GM19468 (cell line): Measurements from ENCODE around the gene MACC1.
"Not testable (repeated sequence)": the region's sequence is repeated elsewhere in the genome, so short reads cannot be mapped to it uniquely, and the experiment has no call there.

Experiments
- ATAC-seq: cut with Tn5 transposase; IDR thresholded peaks from one replicate; pipeline ENCODE4 v1.9.1; 2021; ENCODE audit warnings: mild to moderate bottlenecking, moderate library complexity, moderate number of reproducible peaks; ENCODE audit not compliant: unreplicated experiment; ENCODE audit errors: extremely low read depth

MACC1 gene

DNA sequence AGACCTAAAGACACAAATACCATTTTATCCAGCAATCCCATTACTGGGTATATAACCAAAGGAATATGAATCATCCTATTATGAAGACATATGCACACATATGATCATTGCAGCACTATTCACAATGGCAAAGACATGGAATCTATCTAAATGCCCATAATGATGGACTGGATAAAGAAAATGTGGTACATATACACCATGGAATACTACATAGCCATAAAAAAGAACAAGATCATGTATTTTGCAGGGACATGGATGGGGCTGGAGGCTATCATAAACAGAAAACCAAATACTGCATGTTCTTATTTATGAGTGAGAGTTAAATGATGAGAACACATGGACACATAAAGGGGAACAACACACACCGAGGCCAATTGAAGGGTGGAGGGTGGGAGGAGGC, 3.8 kb downstream of the MACC1 start:
- no peak for ATAC-seq

DNA sequence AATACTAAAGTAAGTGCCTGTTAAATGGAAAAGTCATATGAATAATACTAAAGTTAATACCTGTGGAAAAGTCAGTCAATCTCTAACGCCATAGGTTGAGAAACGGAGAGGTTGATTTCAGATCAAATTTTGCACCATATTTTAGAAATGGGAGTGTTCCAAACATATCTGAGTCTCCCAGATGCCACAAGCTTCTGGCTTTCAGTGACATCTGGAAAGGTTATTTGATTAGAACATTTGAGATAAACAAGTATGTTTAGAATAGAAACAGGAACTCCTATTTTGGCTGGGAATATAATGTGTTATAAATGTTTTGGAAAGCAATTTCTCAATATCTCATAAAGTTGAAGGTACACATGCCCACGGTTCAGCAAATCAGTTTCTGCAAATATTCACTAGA, 5.8 kb downstream of the MACC1 start:
- ATAC-seq, result no peak

DNA sequence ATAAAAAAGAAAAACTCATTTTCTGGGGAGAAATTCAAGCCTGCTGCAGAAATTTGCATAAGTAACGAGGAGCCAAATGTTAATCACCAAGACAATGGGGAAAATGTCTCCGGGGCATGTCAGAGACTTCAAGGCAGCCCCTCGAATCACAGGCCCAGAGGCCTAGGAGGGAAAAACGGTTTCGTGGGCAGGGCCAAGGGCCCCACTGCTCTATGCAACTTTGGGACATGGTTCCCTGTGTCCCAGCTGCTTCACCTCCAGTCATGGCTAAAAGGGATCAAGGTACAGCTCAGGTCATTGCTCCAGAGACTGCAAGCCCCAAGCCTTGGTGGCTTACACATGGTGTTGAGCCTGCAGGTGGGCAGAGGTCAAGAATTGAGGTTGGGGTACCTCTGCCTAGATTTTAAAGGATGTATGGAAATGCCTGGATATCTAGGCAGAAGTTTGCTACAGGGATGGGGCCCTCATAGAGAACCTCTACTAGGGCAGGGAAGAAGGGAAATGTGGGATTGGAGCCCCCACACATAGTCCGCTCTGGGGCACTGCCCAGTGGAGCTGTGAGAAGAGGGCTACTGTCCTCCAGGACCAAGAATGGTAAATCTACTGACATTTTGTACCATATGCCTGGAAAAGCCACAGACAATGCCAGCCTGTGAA, 8.4 kb downstream of the MACC1 start:
- ATAC-seq, result no peak

DNA sequence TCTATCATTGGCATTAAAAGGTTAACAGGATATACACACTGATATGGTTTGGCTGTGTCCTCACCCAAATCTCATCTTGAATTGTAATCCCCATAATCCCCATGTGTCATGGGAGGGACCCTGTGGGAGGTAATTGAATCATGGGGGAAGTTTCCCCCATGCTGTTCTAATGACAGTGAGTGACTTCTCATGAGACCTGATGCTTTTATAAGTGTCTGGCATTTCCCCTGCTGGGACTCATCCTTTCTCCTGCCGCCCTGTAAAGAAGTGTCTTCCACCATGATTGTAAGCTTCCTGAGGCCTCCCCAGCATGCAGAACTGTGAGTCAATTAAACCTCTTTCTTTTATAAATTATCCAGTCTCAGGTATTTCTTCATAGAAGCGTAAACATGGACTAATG, 9.4 kb downstream of the MACC1 start:
- not testable (repeated sequence) for ATAC-seq

- no peak for ATAC-seq
Measured at GRCh38 chr7:20206104-20206896, 10.9 kb downstream of the MACC1 start.

DNA sequence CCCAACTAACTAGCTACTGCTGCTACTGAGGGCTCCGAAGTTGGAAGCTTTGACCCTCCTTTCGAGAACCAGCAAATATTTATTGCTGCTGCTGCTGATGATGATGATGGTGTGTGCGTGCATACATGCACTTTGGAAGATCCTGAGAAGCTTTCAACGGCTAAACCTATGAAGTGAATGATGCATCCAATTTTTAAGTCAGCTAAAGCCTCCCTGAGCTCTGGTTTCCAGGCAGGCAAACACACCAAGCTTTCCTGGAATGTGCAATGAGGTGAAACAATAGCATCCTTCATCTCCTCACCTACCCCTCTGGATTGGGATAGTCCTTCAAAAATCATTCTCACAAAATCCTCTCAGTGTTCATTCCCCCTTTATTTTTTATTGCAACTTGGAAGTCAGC, 13.9 kb downstream of the MACC1 start:
- no peak for ATAC-seq

GRCh38 chr7:20201380-20201779, 15.8 kb downstream of the MACC1 start:
- ATAC-seq, result no peak

GRCh38 chr7:20200971-20201370, 16.2 kb downstream of the MACC1 start:
- no peak for ATAC-seq

GRCh38 chr7:20200361-20200760, 16.8 kb downstream of the MACC1 start:
- no peak for ATAC-seq

DNA sequence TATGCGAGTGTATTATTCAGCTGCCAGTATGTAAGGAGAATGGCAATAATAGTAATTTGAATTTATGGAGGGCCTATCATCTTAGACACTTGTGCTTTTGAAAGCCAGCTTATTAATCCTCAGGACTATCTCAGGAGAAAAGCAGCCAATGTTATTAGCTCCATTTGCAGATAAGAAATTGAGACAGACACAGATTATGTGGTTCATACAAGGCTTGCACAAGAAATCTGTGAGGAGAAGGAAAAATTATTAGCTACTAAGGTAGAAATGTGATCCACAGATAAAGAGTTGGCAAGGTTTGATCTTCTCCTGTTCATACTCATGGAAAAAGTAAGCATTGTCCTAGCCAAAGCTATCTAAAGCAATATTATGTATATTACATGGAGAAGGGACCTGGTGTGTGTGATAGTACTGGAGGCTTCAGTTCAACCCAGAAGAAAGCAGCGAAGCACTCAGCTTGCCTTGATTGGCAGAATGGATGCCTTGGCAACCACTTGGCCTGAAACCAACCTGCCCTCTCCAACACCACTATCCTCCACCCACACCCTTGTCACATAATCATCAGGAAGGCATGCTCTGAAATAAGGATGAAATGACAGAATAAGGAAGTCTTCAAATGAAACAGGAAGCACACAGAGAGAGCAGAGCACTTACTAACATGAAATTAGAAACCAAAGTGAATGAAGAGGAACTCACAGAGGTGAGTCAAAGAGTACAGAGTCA, 18.0 kb downstream of the MACC1 start:
- peak; percentile 75 for ATAC-seq

DNA sequence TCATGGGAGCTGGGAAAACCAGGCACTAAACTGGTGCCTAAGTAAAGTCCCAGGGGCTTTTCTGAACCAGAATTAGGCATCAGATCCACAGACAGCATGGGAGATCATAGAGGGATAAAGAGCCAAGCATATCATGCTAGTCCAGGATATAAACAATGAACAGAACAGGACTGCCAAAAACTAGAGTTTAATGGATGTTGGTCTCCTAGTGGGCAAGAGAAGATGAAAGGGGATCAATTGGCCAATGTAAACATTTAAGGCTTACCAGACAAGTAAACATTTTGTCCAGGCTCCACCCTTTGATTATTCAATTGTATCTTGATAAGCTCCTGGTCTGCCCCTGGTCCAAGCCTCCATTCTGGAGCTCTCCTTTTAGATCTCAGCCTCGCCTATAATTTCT, 18.9 kb downstream of the MACC1 start:
- no peak for ATAC-seq

DNA sequence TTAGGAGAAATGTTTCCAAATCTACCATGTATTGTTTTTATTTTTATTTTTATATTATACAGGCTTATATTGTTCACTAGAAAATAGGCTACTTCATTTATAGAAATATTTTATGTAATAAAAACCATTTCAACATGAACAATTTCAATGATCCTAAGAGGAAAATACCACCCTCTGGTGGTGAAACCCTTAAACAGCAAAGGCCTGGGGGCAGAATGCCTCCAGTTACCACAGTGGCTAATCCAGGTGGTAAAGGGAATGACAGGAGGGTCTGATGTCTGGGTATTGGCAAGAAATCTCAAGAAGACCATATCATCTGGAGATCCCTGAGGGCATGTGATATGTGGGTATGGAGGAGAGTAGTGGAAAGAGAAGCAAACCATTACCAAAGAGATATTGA, 19.3 kb downstream of the MACC1 start:
- no peak for ATAC-seq

- ATAC-seq, result no peak
Measured at GRCh38 chr7:20197125-20197748, 19.9 kb downstream of the MACC1 start.

- no peak for ATAC-seq
Measured at GRCh38 chr7:20194343-20194995, 22.7 kb downstream of the MACC1 start.

DNA sequence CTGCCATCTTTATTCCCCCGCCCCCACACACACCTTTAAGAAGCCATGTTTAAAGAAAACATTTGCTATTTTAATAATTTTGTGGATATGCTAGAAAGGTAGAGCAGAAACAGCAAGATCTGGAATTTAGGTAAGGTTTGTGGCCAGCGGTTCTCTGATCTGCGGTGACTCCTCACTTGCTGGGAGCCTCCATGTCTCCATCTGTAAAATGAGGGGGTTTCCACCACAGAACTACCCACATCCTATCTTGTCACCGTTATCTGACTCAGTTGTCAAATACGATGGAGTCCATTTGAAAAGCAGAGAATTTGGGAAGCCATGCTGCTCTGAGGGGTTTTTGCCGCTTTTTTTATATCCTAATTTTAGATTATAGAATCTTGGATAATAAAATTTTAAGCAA, 23.3 kb downstream of the MACC1 start:
- no peak for ATAC-seq

- ATAC-seq, result peak; percentile 79
Measured at GRCh38 chr7:20193242-20193777, 23.9 kb downstream of the MACC1 start.

GRCh38 chr7:20191391-20191869, 25.8 kb downstream of the MACC1 start:
- no peak for ATAC-seq

GRCh38 chr7:20190560-20191390, 26.4 kb downstream of the MACC1 start:
- ATAC-seq, result no peak

DNA sequence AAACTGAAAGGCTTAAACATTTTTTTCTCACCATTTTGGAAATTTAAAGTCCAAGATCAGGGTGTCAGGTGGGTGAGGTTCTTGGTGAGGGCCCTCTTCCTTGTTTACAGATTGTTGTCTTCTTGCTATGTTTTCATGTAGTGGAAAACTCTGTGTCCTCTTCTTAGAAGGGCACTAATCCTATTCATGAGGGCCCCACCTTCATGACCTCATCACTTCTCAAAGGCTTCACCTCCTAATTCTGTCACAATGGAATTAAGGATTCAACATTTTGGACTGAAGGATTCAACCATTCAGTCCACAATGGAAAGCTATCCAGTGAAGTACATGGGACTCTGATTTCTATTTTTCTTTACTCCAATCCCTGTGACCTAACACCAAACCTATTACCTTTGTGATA, 27.3 kb downstream of the MACC1 start:
- no peak for ATAC-seq
